Endodermal cell (in vitro differentiated cells): Measurements from ENCODE around the gene CYP4A22. TPM values are rescaled to one million over a fixed set of nuclear protein-coding genes. Genes with fewer than 3 reads are reported as not detected.

Experiments
- DNase-seq: peaks from one replicate; pipeline ENCODE4 v3.0.0-alpha.2; 2017
- H3K27ac ChIP-seq: 2 replicates; pipeline ENCODE4 v1.5.1; 2013; ENCODE audit warnings: mild to moderate bottlenecking, low read depth, low read length, moderate library complexity
- H3K27me3 ChIP-seq: 2 replicates; pipeline ENCODE4 v1.6.1; 2013; ENCODE audit warnings: mild to moderate bottlenecking, low read length, moderate library complexity; ENCODE audit not compliant: insufficient read depth, control insufficient read depth, poor library complexity, severe bottlenecking
- H3K36me3 ChIP-seq: 2 replicates; pipeline ENCODE4 v1.7.0; 2013; ENCODE audit warnings: mild to moderate bottlenecking, low read length, moderate library complexity; ENCODE audit not compliant: control insufficient read depth, insufficient read depth
- H3K4me1 ChIP-seq: one replicate; pipeline ENCODE4 v1.7.0; 2013; ENCODE audit warnings: low read length; ENCODE audit not compliant: control insufficient read depth, insufficient read depth
- H3K4me3 ChIP-seq: 2 replicates; pipeline ENCODE4 v1.5.1; 2013; ENCODE audit warnings: mild to moderate bottlenecking, low read length, moderate library complexity
- H3K9ac ChIP-seq: 2 replicates; pipeline ENCODE4 v1.6.1; 2013; ENCODE audit warnings: mild to moderate bottlenecking, low read length, moderate library complexity; ENCODE audit not compliant: poor library complexity, severe bottlenecking; ENCODE audit errors: extremely low read depth
- H3K9me3 ChIP-seq: 2 replicates; pipeline ENCODE4 v1.6.1; 2013; ENCODE audit warnings: mild to moderate bottlenecking, low read length, moderate library complexity; ENCODE audit not compliant: control insufficient read depth
- H3K27ac Mint-ChIP-seq: 2 replicates; pipeline ENCODE4 v1.8.0; 2020; ENCODE audit warnings: mixed read lengths
- H3K27me3 Mint-ChIP-seq: 2 replicates; pipeline ENCODE4 v1.8.0; 2021; ENCODE audit warnings: mild to moderate bottlenecking, mixed read lengths; ENCODE audit not compliant: insufficient read depth
- H3K36me3 Mint-ChIP-seq: 2 replicates; pipeline ENCODE4 v1.8.0; 2020; ENCODE audit warnings: low read depth, mixed read lengths
- H3K4me1 Mint-ChIP-seq: 2 replicates; pipeline ENCODE4 v1.8.0; 2020; ENCODE audit warnings: mixed read lengths
- H3K4me3 Mint-ChIP-seq: 2 replicates; pipeline ENCODE4 v1.8.0; 2020; ENCODE audit warnings: mild to moderate bottlenecking, moderate library complexity, mixed read lengths
- H3K9me3 Mint-ChIP-seq: 2 replicates; pipeline ENCODE4 v1.8.0; 2020; ENCODE audit warnings: mild to moderate bottlenecking, mixed read lengths
- CTCF ChIP-seq: fragments of 200-600 bp; sonication (generic); conservative IDR thresholded peaks from 2 replicates; pipeline ENCODE4 v1.5.0; 2021; ENCODE audit warnings: antibody characterized with exemption, mild to moderate bottlenecking
- WGBS, 2 experiments: methylation state at CpG; one replicate each; pipeline versions ENCODE4 v1.1.5 to v1.1.7; 2013; ENCODE audit warnings: missing lambda C conversion rate in 2 of 2, mixed read lengths in 1 of 2; ENCODE audit not compliant: insufficient coverage in 1 of 2, insufficient read length in 1 of 2; 5-methylcytosine and 5-hydroxymethylcytosine counted together
- total RNA-seq, 2 donors: library from RNA; stranded (reverse); fragmentation: NEBNext Ultra II Directional in 1 of 2; extraction: Animal tissue kit (Norgen Biotek cat#: 25700) in 1 of 2; gene quantifications; 2 replicates in 1 of 2; 3 replicates in 1 of 2; pipeline ENCODE4 v1.2.1, GENCODE V29; 2021

CYP4A22 gene
- total RNA-seq, 2 donors from 2014 or later = 0.35 TPM; not detected in 1

DNA sequence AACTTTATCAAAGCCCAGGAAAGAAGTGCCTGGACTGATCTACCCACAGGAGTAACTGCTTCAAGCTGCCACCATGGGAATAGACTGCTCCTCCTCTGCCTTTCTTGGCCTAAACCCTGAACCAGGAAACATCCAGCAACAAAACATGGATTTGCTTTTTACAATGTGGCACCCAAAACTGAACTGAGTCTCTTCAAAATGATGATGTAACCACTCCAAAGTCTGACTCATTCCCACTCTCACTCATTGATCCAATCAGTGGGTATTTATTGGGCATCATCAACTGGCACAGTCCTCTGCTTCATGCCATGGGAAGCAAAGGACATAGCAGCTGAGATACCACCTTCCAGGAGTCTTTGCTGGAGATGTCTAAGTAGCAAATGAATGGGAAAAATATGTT is 23.5 kb downstream of the CYP4A22 start:
- Mint-ChIP-seq H3K9me3 (peaks cover 18% of the 10 kb centered on the region), H3K36me3 (peaks cover 3% of the 10 kb centered on the region), H3K27me3 (peaks cover 33% of the 10 kb centered on the region), H3K4me1 (no peaks in the 10 kb centered on the region), H3K27ac (no peak overlapping the region), H3K4me3 (no peak overlapping the region)
- Histone ChIP-seq H3K27me3 (no peaks in the 10 kb centered on the region), H3K9ac (no peak overlapping the region), H3K27ac (no peak overlapping the region), H3K9me3 (peaks cover 11% of the 10 kb centered on the region), H3K4me3 (no peak overlapping the region), H3K4me1 (no peaks in the 10 kb centered on the region), H3K36me3 (no peaks in the 10 kb centered on the region)
- no peak for TF ChIP-seq CTCF
- no peak for DNase-seq

DNA sequence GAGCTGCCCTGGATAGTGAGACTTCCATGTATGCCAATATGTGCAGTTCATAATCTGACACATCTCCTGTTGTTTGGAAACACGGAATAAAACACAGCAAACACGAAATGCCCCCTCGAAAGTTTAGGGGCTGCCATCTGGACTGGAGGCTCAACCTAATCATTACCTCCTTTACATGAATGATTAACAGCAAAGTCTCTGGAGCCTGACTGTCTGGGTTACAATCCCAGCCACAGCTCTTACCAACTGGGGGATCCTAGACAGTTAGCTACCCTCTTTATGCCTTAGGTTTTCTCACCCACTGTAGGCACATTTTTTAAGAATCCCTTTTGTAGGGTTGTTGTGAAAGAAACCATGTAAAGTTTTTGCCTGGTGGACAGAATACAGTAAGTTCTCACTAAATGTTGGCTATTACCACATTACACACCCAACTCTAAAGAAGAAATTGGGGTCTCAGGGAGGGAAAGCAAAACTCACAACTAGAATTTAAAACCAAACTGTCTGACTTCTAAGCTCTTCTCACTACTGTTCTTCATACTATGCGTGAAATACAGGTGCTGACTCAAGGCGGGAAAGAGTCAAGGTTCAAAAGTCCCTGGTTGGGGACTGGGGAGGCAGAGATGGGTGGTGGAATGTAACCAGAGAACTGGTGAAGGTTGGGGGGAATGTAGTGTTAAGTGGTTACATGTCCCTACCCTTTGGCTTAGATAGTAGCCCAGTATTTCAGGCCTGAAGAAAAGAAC is 24.2 kb downstream of the CYP4A22 start:
- Histone ChIP-seq H3K36me3 (no peaks in the 10 kb centered on the region), H3K27ac (no peak overlapping the region), H3K9ac (no peak overlapping the region), H3K27me3 (no peaks in the 10 kb centered on the region), H3K4me3 (no peak overlapping the region), H3K4me1 (no peaks in the 10 kb centered on the region), H3K9me3 (peaks cover 14% of the 10 kb centered on the region)
- H3K27ac Mint-ChIP-seq = no peak overlapping the region
- WGBS, 2 experiments = 86 to 95% methylated on average over 5 of the region's 5 CpGs
- H3K9me3 Mint-ChIP-seq = peaks cover 24% of the 10 kb centered on the region
- no peak for TF ChIP-seq CTCF
- H3K4me1 Mint-ChIP-seq = no peaks in the 10 kb centered on the region
- H3K4me3 Mint-ChIP-seq = no peak overlapping the region
- DNase-seq = no peak
- H3K27me3 Mint-ChIP-seq = peaks cover 28% of the 10 kb centered on the region
- H3K36me3 Mint-ChIP-seq = peaks cover 4% of the 10 kb centered on the region

GRCh38 chr1:47164552-47164951 is 27.3 kb downstream of the CYP4A22 start:
- no peak overlapping the region for H3K9ac ChIP-seq
- DNase-seq = no peak
- H3K27me3 ChIP-seq = no peaks in the 10 kb centered on the region
- Mint-ChIP-seq H3K27me3 (peaks cover 32% of the 10 kb centered on the region), H3K27ac (no peak overlapping the region), H3K4me1 (no peaks in the 10 kb centered on the region), H3K4me3 (no peak overlapping the region), H3K9me3 (peaks cover 38% of the 10 kb centered on the region), H3K36me3 (peaks cover 10% of the 10 kb centered on the region)
- no peaks in the 10 kb centered on the region for H3K4me1 ChIP-seq
- H3K36me3 ChIP-seq = no peaks in the 10 kb centered on the region
- H3K9me3 ChIP-seq = peaks cover 16% of the 10 kb centered on the region
- no peak for TF ChIP-seq CTCF
- no peak overlapping the region for H3K4me3 ChIP-seq
- H3K27ac ChIP-seq = no peak overlapping the region
